IPS DF 4.7 (cell line): ENCODE results near the gene SERTAD1.
"Not testable (repeated sequence)": the region's sequence is repeated elsewhere in the genome, so short reads cannot be mapped to it uniquely, and the experiment has no call there.

ENCODE experiments used
- DNase-seq: peaks from one replicate; pipeline ENCODE4 v3.0.0-alpha.2; 2013; ENCODE audit warnings: low spot score; ENCODE audit errors: extremely low read depth

SERTAD1 gene

GRCh38 chr19:40425450-40426287, at the start of gene SERTAD1:
SERTAD1 (minus strand) TSS chr19:40425992; CDS start chr19:40423546, 2,446 bp downstream.
- no peak for DNase-seq

GRCh38 chr19:40474737-40475136, 48.9 kb upstream of the SERTAD1 start:
- no peak for DNase-seq

GRCh38 chr19:40472516-40472915, 46.7 kb upstream of the SERTAD1 start:
- DNase-seq = no peak

- no peak for DNase-seq
These were observed 45.3 kb upstream of the SERTAD1 start for GRCh38 chr19:40471111-40471510.

- DNase-seq = no peak
These were observed 43.2 kb upstream of the SERTAD1 start for GRCh38 chr19:40469011-40469410.

GRCh38 chr19:40466985-40467734, 41.4 kb upstream of the SERTAD1 start, which contains the start of gene SPTBN4:
SPTBN4 (plus strand) TSS chr19:40467001; CDS start chr19:40472622, 5,621 bp downstream.
- DNase-seq = no peak

GRCh38 chr19:40466219-40466984, 40.6 kb upstream of the SERTAD1 start:
- DNase-seq = no peak

GRCh38 chr19:40465557-40466218, 39.9 kb upstream of the SERTAD1 start, which contains the start of gene BLVRB:
BLVRB (minus strand) TSS chr19:40465745; CDS start chr19:40465688, 57 bp downstream.
- DNase-seq = no peak

- DNase-seq = no peak
These were observed 39.3 kb upstream of the SERTAD1 start for GRCh38 chr19:40465025-40465556.

- DNase-seq = no peak
These were observed 38.5 kb upstream of the SERTAD1 start for GRCh38 chr19:40464059-40465024.

GRCh38 chr19:40463587-40464037, 37.8 kb upstream of the SERTAD1 start:
- DNase-seq = not testable (repeated sequence)

- no peak for DNase-seq
These were observed 36.0 kb upstream of the SERTAD1 start for GRCh38 chr19:40461669-40462221.

GRCh38 chr19:40460185-40460584, 34.4 kb upstream of the SERTAD1 start:
- DNase-seq = no peak

- no peak for DNase-seq
These were observed 32.8 kb upstream of the SERTAD1 start for GRCh38 chr19:40458597-40458974.

- DNase-seq = no peak
These were observed 32.3 kb upstream of the SERTAD1 start for GRCh38 chr19:40457953-40458596.

- no peak for DNase-seq
These were observed 31.3 kb upstream of the SERTAD1 start for GRCh38 chr19:40457048-40457447.

GRCh38 chr19:40453943-40454342, 28.2 kb upstream of the SERTAD1 start:
- not testable (repeated sequence) for DNase-seq

GRCh38 chr19:40453151-40453735, 27.5 kb upstream of the SERTAD1 start:
- no peak for DNase-seq
